ENCODE data around the gene EFCAB14. TPM values are rescaled to one million over a fixed set of nuclear protein-coding genes. Genes with fewer than 3 reads are reported as not detected.
"Not testable (repeated sequence)": the region's sequence is repeated elsewhere in the genome, so short reads cannot be mapped to it uniquely, and the experiment has no call there.

EFCAB14 gene, protein sequence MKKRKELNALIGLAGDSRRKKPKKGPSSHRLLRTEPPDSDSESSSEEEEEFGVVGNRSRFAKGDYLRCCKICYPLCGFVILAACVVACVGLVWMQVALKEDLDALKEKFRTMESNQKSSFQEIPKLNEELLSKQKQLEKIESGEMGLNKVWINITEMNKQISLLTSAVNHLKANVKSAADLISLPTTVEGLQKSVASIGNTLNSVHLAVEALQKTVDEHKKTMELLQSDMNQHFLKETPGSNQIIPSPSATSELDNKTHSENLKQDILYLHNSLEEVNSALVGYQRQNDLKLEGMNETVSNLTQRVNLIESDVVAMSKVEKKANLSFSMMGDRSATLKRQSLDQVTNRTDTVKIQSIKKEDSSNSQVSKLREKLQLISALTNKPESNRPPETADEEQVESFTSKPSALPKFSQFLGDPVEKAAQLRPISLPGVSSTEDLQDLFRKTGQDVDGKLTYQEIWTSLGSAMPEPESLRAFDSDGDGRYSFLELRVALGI
- total RNA-seq, result 55.3 TPM
- long read RNA-seq, full-length matches to known transcripts, result 49 of 68 reads
- long read RNA-seq, partial matches to known transcripts, result 7 of 68 reads
- long read RNA-seq, other reads (novel, unspliced or antisense), result 12 of 68 reads

DNA sequence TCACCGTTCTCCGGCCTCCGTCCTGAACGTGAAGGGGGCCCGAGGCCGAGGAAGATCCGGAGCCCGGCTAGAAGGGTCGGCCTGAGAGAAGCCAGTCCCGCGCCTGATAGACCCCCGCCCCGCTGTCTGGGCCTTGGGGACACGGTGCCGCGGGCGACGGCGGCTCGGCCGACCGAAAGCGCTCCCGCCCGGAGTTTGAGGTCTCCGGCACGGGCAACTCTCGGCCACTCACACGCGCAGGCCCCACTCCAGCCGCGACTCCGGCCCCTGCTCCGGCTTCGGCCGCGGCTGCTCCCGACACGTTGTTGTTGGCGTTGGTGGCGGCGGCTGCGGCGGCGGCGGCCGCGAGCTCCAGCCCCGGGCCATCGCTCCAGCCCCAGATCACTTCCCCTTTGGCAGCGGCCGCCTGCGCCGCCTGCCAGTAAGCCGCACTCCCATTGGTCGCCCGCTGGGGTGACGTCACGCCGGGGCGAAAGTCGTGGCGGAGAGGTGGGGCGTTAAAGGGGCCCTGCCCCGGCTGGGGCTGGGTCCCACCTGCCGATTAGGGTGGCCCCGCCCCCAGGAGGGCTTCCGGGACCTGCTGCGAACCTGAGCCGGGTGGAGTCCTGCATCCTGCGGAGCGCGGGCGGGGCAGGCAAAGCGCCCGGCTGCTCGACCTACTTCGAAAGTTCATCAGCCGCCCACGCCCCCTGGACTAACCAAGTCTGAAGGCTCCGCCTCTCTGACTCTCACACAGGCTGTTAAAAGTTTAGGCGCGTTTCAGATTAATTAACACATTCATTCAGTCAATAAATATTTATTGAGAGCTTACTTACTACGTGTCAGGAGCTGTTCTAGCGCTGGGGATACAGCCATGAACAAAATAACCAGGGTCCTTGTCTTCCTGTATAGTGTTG lies at the start of gene EFCAB14:
TSS of gene EFCAB14 (minus strand) at position 388 of the 896 bp plus-strand sequence. CDS start 1,027 bp downstream, outside the sequence.
- intact Hi-C loops (cut with micrococcal nuclease), result loop anchor here (10.0 kb wide), 1 partner anchor 104 kb away; the partner anchor contains the start of gene MOB3C
- ATAC-seq, result peak; percentile 100
- DNase-seq, result peak; percentile 97

DNA sequence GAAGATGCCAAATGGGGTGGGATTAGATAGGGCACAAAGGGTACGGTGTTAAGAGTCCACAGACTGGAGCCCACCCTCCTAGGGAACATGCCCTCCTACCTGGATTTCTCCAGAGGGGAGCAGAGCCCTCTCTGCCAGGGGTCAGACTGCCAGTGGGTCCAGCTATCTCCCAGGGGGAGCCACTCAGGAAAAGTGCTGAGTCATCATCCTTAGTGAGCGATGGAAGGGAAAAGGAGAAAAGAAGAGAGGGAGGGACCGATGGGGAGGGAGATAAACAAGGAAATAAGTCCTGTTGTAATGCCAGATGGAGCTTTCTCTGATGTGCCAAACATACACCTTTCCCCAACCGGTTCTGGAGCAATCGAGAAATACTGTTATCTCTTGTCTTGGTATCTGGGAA lies 49.5 kb upstream of the EFCAB14 start:
- intact Hi-C loops (cut with micrococcal nuclease), result no loop called here
- ATAC-seq (no peak), DNase-seq (no peak)

DNA sequence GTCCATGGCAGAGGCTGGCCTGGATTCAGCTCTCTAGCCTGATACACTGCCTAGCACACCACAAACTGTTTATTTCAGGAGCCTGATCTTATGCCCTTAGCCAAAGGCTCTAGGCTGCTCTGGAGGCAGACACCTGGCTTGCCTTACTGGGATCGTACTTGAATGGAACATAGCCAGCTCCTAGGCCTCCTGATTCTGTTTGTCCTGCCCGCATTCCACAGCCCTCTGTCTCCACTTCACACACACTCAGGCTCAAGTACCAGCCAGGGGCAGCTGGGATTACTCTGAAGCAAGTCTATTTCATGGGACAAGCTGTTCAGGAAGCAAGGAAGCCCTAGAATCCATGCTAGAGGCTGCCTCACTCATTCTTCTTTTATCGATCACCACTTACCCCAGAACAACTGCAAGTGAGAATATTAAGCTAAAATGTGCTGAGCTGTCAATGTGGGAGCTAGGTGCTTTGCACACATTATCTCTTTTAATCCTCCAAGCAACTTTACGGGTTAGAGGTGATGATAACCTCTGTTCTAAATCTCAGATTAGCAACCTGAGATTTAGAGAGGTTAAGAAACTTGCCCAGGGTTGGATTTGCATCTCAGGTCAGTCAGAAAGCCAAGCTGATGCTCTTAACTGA lies 48.9 kb upstream of the EFCAB14 start:
- intact Hi-C loops (cut with micrococcal nuclease), result no loop called here
- ATAC-seq, result peak; percentile 92

DNA sequence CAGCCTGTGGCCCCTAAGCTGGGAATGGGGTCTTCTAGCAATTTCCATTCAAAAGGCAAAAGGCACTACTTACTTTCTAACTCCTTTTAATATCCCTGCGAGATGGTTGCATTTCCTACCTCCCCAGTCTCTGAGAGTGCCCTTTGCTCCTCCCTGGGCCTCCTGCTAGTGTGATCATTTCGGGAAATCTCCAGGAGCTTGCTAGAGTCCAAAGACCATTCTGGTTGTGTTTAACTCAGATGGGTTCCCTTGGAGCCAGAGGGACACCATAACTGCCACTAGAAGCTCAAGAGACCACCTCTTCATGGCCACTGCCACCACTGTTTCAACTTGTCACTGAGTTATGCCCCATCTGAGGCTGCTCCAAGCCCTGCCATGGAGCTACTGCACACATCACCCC lies 45.5 kb upstream of the EFCAB14 start:
- intact Hi-C loops (cut with micrococcal nuclease), result no loop called here
- DNase-seq, result no peak
- no peak for ATAC-seq

More for the DNA sequence above, 48.9 kb upstream of the EFCAB14 start:
- no peak for DNase-seq

DNA sequence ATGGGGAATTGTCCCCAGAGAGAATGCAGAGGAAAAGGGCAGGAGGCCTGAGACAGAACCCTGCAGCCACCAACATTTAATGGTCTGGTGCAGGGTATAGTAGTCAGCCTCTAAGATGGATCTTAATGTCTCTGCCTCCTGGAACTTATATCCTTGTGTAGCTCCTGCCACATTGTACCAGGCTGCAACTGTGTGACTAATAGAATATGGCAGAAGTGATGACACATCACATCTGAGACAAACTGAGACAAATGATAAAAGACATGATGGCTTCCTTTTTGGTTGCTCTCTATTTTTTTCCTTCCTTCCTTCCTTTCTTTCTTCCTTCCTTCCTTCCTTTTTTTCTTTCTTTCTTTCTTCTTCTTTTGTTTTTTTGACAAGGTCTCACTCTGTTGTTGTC lies 42.8 kb upstream of the EFCAB14 start:
- intact Hi-C loops (cut with micrococcal nuclease), result no loop called here
- DNase-seq (no peak), ATAC-seq (no peak)

DNA sequence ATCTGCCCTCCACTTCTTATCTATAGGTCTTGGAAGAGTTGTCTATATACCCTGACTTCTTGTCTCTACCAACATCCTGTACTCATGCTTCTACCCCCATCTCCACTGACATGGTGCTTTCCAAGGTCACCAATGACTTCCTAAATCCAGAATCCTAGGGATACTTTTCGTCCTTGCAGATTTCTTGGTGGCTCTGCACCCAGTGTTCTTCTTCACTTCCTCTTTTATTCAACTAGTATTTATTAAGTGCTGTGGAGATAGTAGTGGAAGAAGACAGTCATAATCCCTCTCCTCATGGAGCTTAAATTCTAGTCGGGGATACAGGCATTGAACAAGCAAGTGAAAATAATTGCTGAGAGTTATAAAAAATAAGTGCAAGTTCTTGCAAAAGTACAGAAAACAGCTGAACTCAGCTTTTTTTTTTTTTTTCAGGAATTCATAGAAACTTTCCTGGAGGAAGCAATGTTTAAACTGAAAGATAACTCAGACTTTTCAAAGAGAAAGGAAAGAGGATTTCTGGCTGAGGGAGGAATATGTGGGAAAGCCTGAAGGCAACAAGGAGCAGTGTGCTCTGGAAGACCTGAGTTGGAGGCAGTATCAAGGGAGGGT lies 41.7 kb upstream of the EFCAB14 start:
- DNase-seq, result no peak
- intact Hi-C loops (cut with micrococcal nuclease), result no loop called here

DNA sequence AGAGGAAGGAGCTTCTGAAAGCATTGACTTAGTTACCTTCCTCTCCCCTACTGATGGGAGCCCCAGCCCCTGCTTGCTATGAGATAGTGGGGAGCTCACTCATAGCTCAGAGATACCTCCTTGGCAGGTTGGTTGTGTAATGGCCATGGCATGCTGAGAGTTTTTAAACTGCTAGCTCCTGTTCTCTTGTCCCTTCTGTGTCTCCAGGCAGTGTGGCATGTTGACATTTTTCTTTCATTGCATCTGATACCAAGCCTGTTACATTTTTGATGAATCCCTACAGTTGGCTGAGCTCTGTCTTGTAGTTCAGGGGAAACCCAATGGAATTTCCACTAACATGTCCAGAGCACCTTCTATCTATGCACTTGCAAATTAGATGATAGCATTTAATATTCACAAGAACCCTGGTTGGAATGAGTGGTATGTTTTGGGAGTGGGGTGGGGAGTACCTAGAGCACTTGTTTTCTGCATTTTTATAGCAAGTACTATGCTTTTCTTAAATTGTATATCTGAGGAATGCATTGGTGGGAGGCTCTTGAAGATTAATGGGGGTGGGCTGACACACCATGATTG lies 39.1 kb upstream of the EFCAB14 start:
- no peak for ATAC-seq
- intact Hi-C loops (cut with micrococcal nuclease), result no loop called here
- no peak for DNase-seq

More for the DNA sequence above, 41.7 kb upstream of the EFCAB14 start:
- no peak for ATAC-seq

DNA sequence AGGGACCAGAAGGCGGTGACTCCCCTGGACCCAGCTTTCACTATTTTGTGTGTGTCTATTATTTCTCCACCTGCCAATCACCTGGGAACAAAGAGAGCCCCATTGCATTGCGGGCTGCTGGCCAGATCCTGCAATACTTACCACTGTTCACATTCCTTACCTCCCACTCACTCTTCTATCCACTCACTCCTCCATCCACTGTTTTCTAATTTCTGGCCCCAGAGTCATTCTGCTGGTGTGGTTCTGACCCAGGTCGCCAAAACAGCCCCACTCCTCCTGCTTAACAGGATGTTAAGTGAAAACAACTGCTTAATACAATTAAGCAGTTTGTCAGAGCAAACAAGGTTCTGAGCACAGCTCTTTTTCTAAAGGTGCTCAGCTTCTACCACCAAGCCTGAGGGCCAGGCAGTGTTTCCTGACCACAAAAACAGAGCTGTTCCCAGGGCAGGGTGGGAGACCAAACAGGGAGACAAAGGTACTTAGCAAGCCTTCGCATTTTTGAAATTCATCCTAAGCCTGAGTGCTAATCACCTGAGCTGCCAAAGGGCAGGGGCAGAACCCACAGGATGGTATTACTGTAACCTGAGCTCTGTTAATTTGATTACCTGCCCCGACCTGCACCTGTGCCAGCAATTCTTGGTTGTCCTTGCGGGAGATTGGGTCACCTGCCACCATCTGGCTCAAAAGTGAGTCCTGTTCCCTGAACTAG lies 38.5 kb upstream of the EFCAB14 start:
- DNase-seq (no peak), ATAC-seq (no peak)
- intact Hi-C loops (cut with micrococcal nuclease), result no loop called here

DNA sequence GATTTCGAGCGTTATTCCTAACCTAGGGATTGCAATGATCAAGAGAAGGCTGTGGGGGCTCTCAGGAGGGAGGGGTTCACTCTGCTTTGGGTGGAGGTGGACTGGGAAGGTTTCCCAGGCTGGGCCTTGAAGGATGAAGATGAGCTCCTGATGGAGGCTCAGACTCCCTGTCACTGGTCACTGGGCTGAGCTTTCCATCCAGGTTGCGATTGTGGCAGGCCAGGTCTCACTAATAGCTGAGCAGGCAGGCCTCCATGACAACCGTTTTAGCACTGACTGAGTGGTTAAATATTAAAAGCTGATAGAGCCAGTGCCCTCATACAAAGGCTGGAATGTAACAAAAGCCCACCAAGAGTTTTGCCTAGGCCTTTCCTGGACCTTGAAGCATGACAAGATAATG lies 36.2 kb upstream of the EFCAB14 start:
- ATAC-seq (no peak), DNase-seq (no peak)
- intact Hi-C loops (cut with micrococcal nuclease), result no loop called here

DNA sequence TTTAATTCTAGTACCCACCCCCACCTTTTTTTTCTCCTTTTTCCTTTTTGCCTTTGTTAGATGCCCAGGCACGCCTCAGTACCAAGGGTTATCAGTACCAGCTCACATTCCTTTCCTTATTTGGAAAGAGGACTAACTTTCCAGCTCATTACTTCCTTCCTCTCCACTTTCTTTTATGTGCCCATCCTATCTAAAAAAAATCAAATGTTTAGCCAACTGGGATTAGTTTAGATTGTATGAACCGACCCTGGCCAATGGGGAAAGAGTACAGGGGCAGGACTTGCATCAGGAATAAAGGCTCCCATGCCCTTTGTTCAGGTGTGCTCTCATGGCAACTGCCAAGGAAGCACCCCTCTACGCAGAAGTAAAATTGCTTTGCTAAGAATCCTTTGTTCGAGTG lies 35.8 kb upstream of the EFCAB14 start:
- ATAC-seq; DNase-seq; intact Hi-C loops (cut with micrococcal nuclease): not testable (repeated sequence)

DNA sequence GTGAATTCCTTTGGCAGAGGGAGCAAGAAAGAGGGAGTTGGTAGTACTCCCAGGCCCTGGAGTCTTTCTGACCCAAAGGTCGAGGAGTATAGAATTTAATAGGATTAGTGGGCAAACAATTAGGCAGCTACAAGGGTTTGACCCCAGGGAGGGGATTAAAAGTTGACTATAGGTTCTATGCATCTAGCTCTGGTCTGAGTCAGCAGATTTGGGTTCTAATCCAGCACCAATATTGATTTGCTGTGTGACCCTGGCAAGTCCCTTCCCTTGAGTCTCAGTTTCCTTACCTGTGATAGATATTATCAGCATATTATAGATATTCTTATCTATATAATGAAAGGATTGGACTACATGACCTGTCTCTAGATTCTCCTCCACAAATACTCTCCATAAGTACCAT lies 35.1 kb upstream of the EFCAB14 start:
- intact Hi-C loops (cut with micrococcal nuclease), result no loop called here
- ATAC-seq (no peak), DNase-seq (no peak)

DNA sequence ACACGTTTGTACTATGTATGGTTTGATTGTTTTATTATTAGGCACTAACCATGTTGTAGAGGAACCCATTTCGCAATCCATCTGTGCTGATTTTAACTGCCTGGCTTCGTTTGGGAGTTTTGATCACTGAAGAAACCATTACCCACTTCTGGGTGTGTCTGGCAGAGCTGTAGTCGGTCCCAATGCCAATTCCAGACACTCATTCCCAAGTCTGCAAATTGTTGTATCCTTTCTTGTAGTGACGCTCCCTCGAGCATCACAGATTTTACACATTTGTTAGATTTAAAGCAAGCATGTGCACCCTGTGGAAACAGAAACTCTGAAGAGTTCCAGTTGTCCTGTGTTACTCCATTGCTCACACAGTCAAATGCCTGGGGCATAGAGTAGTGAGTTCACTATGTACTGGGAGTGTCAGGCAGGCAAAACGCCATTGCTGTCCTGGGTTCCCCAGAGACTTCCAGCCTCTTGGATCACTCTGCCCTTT lies 31.0 kb upstream of the EFCAB14 start:
- peak; percentile 52 for DNase-seq
- intact Hi-C loops (cut with micrococcal nuclease), result loop anchor here (5.0 kb wide), 1 partner anchor 242 kb away; no protein-coding TSS in a partner anchor
- peak; percentile 92 for ATAC-seq

DNA sequence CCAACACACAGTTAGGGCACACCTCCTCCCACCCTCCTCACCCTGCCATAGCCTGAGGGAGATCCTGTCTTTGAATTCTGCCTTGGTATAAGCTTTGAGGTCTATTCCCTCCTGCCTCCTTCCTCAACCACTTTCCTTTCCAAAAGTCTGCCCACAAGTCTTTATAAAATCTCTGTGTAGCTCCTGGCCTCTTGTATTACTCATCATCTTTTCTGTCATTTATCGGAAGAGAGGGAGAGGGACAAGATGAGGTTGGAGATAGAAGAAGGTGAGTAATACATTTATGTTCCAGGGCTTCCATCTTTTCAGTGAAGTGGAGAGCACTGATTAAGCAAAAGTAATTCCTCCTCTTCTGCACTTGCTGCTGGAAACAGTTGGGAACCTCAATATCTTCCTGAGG lies 30.5 kb upstream of the EFCAB14 start:
- ATAC-seq, result peak; percentile 5

DNA sequence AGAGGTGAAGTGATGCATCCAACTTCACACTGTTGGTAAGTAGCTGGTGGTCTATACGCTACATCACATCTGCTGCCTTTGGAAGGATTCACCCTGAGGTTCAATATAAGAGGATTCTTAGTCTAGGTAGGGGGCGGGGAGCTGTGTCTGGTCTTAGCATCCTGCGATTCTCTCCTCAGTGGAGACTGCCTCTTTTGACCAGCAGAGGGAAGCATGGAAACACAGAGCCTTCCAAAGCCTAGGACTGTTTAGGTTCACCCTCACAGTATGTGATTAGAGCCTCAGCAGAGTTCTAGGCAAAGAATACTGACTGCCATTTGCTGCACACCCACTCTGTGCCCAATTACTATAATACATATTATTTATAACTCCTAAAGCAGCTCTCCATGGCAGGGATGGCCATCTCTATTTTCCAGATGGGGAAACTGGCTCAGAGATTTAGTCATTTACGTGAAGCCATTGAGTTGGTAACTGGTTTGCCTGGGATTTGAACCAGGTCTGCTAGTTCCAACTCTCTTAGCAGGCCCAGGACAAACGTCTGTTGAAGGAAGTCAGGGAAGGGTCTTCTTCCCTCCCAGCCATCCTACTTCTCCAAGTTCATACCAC lies 28.9 kb upstream of the EFCAB14 start:
- intact Hi-C loops (cut with micrococcal nuclease), result loop anchor here (5.0 kb wide), 1 partner anchor 245 kb away; no protein-coding TSS in a partner anchor
- peak; percentile 73 for ATAC-seq
- DNase-seq, result no peak

More for the DNA sequence above, 30.5 kb upstream of the EFCAB14 start:
- no peak for DNase-seq
- intact Hi-C loops (cut with micrococcal nuclease), result loop anchor here (5.0 kb wide), 1 partner anchor 243 kb away; no protein-coding TSS in a partner anchor

DNA sequence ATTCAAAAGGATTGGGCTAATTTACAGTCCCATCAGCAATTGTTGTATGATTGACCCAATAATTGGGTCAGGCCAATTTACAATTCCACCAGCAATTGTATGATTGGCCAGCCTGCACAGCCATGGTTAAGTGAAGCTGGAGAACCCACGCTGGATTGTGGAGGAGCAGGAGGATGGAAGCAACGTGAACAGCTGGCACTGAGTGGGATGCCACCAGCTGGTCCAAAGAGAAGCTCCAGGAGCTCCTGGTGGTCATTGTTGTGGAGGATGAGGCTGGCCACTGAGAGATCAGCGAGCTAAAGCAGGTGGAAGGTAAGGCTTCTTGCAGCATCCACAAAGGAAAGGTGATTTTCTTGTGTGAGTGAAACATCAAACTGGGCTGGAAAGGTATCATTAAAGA lies 23.2 kb upstream of the EFCAB14 start:
- ATAC-seq (no peak), DNase-seq (no peak)
- intact Hi-C loops (cut with micrococcal nuclease), result no loop called here

DNA sequence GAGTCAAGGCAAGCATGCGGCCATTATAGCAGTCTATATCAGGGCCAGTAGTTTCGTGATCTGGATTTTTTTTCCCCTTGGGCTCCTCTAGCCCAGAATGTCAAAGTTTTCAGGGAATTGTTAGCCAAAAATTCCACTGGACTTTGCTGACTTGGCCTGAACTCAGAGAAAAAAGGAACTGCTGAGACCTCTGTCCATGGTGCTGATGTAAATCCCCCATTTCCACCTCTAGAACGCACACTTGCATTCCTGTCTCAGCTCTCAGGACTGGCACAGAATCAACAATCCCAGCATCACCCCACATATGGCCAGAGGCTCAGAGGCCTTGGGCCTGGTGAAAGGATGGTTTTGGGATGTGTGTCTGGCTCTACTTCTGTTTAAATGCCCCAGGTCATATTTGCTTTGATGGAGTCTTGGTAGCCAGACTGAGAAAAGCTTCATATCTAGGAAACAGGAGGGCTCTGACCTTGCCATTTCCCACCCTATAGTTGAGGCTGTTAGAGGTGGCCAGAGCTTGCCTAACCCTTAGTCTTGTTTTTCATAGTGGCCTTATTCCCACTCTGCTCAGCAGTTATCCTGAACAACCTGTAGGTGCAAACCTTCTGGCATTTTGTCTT lies 16.9 kb upstream of the EFCAB14 start:
- ATAC-seq, result peak; percentile 44
- DNase-seq, result no peak
- intact Hi-C loops (cut with micrococcal nuclease), result no loop called here

Measured in left ventricle myocardium superior (tissue), 1 donor.